HFFc6 (cell line): ENCODE data around the gene TFDP3. TPM values are rescaled to one million over a fixed set of nuclear protein-coding genes. Genes with fewer than 3 reads are reported as not detected.

Experiments used
- DNase-seq: peaks from one replicate; pipeline ENCODE4 v3.0.0-alpha.2; 2018
- H3K27ac Mint-ChIP-seq: 2 replicates; pipeline ENCODE4 v1.8.0; 2020; ENCODE audit warnings: mild to moderate bottlenecking, mixed read lengths
- H3K27me3 Mint-ChIP-seq: 2 replicates; pipeline ENCODE4 v1.8.0; 2021; ENCODE audit warnings: mild to moderate bottlenecking, moderate library complexity, mixed read lengths; ENCODE audit not compliant: insufficient read depth
- H3K36me3 Mint-ChIP-seq: 2 replicates; pipeline ENCODE4 v1.8.0; 2021; ENCODE audit warnings: low read depth, mixed read lengths
- H3K4me1 Mint-ChIP-seq: 2 replicates; pipeline ENCODE4 v1.8.0; 2020; ENCODE audit warnings: low read depth, mixed read lengths
- H3K4me3 Mint-ChIP-seq: 2 replicates; pipeline ENCODE4 v1.8.0; 2020; ENCODE audit warnings: mild to moderate bottlenecking, moderate library complexity, mixed read lengths
- H3K9me3 Mint-ChIP-seq: 2 replicates; pipeline ENCODE4 v1.8.0; 2020; ENCODE audit warnings: mild to moderate bottlenecking, mixed read lengths
- CTCF ChIP-seq: fragments of 200-600 bp; sonication (generic); IDR thresholded peaks from 2 replicates; pipeline ENCODE4 v1.5.0; 2021; ENCODE audit warnings: antibody characterized with exemption, mild to moderate bottlenecking
- total RNA-seq, 6 experiments: library from RNA; stranded (reverse); fragmentation: NEBNext Ultra II Directional; extraction: Animal tissue kit (Norgen Biotek cat#: 25700); gene quantifications; 2 replicates in 1 of 6; 3 replicates in 5 of 6; pipeline ENCODE4 v1.2.3, GENCODE V29; 2021

Gene TFDP3
- total RNA-seq, 6 experiments from 2014 or later = not detected

GRCh38 chrX:133177202-133177601 lies 41.0 kb downstream of the TFDP3 start:
- Mint-ChIP-seq H3K4me1 (no peaks in the 10 kb centered on the region), H3K36me3 (no peaks in the 10 kb centered on the region), H3K27me3 (no peaks in the 10 kb centered on the region), H3K27ac (no peak overlapping the region), H3K4me3 (no peak overlapping the region), H3K9me3 (peaks cover 4% of the 10 kb centered on the region; the same call in 1 of the 2 replicates)
- DNase-seq = no peak
- TF ChIP-seq CTCF = no peak

DNA sequence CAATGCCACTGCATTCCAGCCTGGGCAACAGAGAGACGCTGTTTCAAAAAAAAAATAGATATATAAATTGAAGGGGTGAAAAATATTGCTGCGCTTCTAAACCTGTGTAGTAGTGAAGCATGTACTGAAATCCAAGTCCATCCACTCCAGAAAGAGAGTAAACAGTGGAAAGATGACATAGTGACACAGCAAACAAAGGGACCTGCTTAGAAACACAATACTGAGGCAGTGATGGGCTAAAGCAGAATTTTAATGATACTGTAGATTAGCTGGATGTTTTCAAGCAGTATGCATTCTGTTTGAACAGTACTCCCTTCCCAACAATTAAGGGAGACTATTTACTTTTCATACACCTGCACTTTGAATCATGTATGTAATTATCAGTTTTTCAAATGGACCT lies 42.5 kb downstream of the TFDP3 start:
- Mint-ChIP-seq H3K27me3 (no peaks in the 10 kb centered on the region), H3K4me1 (no peaks in the 10 kb centered on the region), H3K36me3 (no peaks in the 10 kb centered on the region), H3K27ac (no peak overlapping the region), H3K9me3 (peaks cover 4% of the 10 kb centered on the region), H3K4me3 (no peak overlapping the region)
- DNase-seq = no peak
- TF ChIP-seq CTCF = no peak

DNA sequence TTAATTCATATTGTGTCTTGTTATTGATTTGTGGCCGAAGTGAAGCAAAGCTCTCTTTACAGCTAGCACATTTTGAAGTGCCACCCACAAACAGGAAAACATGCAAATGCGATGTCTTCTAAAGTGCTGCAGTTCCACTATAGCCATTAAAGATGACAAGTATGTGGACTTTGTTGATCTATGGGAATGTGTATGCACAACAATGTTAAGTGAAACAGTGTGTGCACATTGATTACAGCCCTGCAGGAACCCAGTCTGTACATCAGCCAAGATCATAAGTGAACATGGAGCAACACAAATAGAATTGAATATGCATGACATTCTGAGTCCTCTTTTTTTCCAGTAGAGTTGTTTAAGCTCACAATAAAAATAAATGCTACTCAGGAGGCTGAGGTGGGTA lies 43.0 kb downstream of the TFDP3 start:
- peaks cover 5% of the 10 kb centered on the region for H3K9me3 Mint-ChIP-seq
- no peaks in the 10 kb centered on the region for H3K4me1 Mint-ChIP-seq
- no peak overlapping the region for H3K4me3 Mint-ChIP-seq
- no peak for DNase-seq
- H3K27me3 Mint-ChIP-seq = no peaks in the 10 kb centered on the region
- H3K27ac Mint-ChIP-seq = no peak overlapping the region
- no peak for TF ChIP-seq CTCF
- no peaks in the 10 kb centered on the region for H3K36me3 Mint-ChIP-seq

DNA sequence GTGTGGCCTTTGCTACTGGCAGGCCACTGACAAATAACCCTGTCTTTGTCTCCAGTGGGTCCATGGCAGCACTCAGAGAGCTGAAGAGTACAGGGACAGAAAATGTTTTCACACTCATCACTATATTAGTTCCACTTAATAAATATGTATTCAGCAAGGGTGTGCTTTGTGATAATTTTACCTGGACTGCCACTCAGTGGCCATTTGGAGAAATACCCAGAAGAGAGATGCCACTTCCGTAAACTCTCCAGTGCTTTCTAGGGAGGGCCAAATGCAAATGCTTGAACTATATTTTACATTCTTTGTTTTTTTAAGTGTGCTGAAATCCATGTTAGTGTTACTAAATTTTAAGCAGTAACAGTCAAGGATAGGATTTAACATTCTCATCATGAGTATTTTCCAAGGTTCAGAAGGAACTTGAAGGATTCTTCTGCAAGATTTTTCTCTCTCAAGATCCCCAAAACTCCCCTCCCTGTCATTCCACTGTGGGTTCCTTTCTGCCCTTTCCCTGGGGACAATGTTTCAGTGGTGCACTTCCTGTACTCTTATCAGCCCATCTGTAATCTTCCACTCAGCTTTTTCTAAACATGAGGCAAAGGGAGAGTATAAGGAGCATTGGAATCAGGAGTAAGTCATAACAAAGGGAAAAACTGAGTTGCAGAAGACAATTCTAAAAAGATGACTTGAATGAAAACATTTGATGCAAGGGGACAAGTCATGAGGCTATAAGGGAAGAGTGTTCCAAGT lies 46.0 kb downstream of the TFDP3 start:
- peaks cover 10% of the 10 kb centered on the region for H3K9me3 Mint-ChIP-seq
- no peaks in the 10 kb centered on the region for H3K4me1 Mint-ChIP-seq
- H3K27me3 Mint-ChIP-seq = no peaks in the 10 kb centered on the region
- no peak overlapping the region for H3K4me3 Mint-ChIP-seq
- no peak overlapping the region for H3K27ac Mint-ChIP-seq
- no peak for TF ChIP-seq CTCF
- no peak for DNase-seq
- no peaks in the 10 kb centered on the region for H3K36me3 Mint-ChIP-seq

Other genes with a start within 250 kb of the TFDP3 start
- not detected for gene USP26, start 121.2 kb downstream of the TFDP3 start, total RNA-seq
- not detected for gene GPC4, start 197.1 kb upstream of the TFDP3 start, total RNA-seq